GM23248 (cell line): ENCODE results near the gene HDAC10. TPM values are rescaled to one million over a fixed set of nuclear protein-coding genes. Genes with fewer than 3 reads are reported as not detected.

Source experiments
- DNase-seq: peaks from one replicate; pipeline ENCODE4 v3.0.0-alpha.2; 2015
- H2AFZ ChIP-seq: fragments of 200-600 bp; sonication (generic); 2 replicates; pipeline ENCODE4 v1.6.1; 2016; ENCODE audit warnings: antibody characterized with exemption
- H3F3A ChIP-seq: fragments of 200-600 bp; sonication (generic); 2 replicates; pipeline ENCODE4 v1.6.1; 2016; ENCODE audit warnings: mild to moderate bottlenecking, antibody characterized with exemption, mixed run types; ENCODE audit not compliant: insufficient read depth
- H3K27ac ChIP-seq: fragments of 200-600 bp; sonication (generic); 2 replicates; pipeline ENCODE4 v1.5.1; 2016; ENCODE audit warnings: mild to moderate bottlenecking
- H3K27me3 ChIP-seq: fragments of 200-600 bp; sonication (generic); replicated peaks from 2 replicates; pipeline ENCODE4 v1.6.1; 2016; ENCODE audit warnings: mild to moderate bottlenecking; ENCODE audit not compliant: insufficient read depth
- H3K36me3 ChIP-seq: fragments of 200-600 bp; sonication (generic); 2 replicates; pipeline ENCODE4 v1.6.1; 2016; ENCODE audit warnings: low read depth, mild to moderate bottlenecking
- H3K4me1 ChIP-seq: fragments of 200-600 bp; sonication (generic); 2 replicates; pipeline ENCODE4 v1.6.1; 2016; ENCODE audit warnings: mild to moderate bottlenecking; ENCODE audit not compliant: insufficient read depth
- H3K4me2 ChIP-seq: fragments of 200-600 bp; sonication (generic); one replicate; pipeline ENCODE4 v1.6.1; 2016; ENCODE audit warnings: mild to moderate bottlenecking; ENCODE audit not compliant: unreplicated experiment
- H3K4me3 ChIP-seq: fragments of 200-600 bp; sonication (generic); 2 replicates; pipeline ENCODE4 v1.5.1; 2016; ENCODE audit warnings: mild to moderate bottlenecking
- H3K79me2 ChIP-seq: fragments of 200-600 bp; sonication (generic); 2 replicates; pipeline ENCODE4 v1.6.1; 2016; ENCODE audit warnings: mild to moderate bottlenecking; ENCODE audit not compliant: insufficient read depth
- H3K9ac ChIP-seq: fragments of 200-600 bp; sonication (generic); 2 replicates; pipeline ENCODE4 v1.6.1; 2016; ENCODE audit warnings: mild to moderate bottlenecking
- H3K9me2 ChIP-seq: fragments of 200-600 bp; sonication (generic); 2 replicates; pipeline ENCODE4 v1.6.1; 2016; ENCODE audit warnings: mixed run types, mild to moderate bottlenecking, moderate library complexity; ENCODE audit not compliant: insufficient read depth
- H3K9me3 ChIP-seq: fragments of 200-600 bp; sonication (generic); one replicate; pipeline ENCODE4 v1.6.1; 2017; ENCODE audit warnings: low read depth
- H4K20me1 ChIP-seq: fragments of 200-600 bp; sonication (generic); 2 replicates; pipeline ENCODE4 v1.6.0; 2016; ENCODE audit not compliant: insufficient read depth
- EZH2 ChIP-seq: fragments of 200-600 bp; sonication (generic); IDR thresholded peaks from 2 replicates; pipeline ENCODE4 v1.6.1; 2018; ENCODE audit warnings: antibody characterized with exemption, mild to moderate bottlenecking; ENCODE audit not compliant: insufficient read depth, poor library complexity, severe bottlenecking
- EZH2phosphoT487 ChIP-seq: fragments of 200-600 bp; sonication (generic); IDR thresholded peaks from 2 replicates; pipeline ENCODE4 v1.6.1; 2018; ENCODE audit warnings: antibody characterized with exemption, moderate library complexity, mild to moderate bottlenecking, low read depth; ENCODE audit not compliant: insufficient read depth
- WGBS, 2 experiments: methylation state at CpG; one replicate each; pipeline ENCODE4 v1.1.6; 2015 to 2017; ENCODE audit warnings: low lambda C conversion rate in 2 of 2, low coverage in 1 of 2; ENCODE audit errors: missing lambda C conversion rate in 2 of 2; 5-methylcytosine and 5-hydroxymethylcytosine counted together
- in situ Hi-C: fragments of 300-500 bp; cut with MboI; formaldehyde crosslinking; loops from 2 replicates; pipeline ENCODE4 v1.15.0; 2020
- polyA plus RNA-seq: library from polyadenylated mRNA; unstranded; fragments of >200 nt; fragmentation: Nextera tagmentation; extraction: Ambion mirVana; gene quantifications from 2 replicates; pipeline ENCODE4 v1.2.1, GENCODE V29; 2016
- total RNA-seq: library from RNA; depleted of rRNA; stranded (reverse); fragments of >200 nt; shearing (Covaris generic); gene quantifications from 2 replicates; pipeline ENCODE4 v1.2.3, GENCODE V29; 2014

HDAC10 gene
- total and polyA plus RNA-seq, 2 experiments from 2014 or later, result 6.6 to 16.8 TPM

DNA sequence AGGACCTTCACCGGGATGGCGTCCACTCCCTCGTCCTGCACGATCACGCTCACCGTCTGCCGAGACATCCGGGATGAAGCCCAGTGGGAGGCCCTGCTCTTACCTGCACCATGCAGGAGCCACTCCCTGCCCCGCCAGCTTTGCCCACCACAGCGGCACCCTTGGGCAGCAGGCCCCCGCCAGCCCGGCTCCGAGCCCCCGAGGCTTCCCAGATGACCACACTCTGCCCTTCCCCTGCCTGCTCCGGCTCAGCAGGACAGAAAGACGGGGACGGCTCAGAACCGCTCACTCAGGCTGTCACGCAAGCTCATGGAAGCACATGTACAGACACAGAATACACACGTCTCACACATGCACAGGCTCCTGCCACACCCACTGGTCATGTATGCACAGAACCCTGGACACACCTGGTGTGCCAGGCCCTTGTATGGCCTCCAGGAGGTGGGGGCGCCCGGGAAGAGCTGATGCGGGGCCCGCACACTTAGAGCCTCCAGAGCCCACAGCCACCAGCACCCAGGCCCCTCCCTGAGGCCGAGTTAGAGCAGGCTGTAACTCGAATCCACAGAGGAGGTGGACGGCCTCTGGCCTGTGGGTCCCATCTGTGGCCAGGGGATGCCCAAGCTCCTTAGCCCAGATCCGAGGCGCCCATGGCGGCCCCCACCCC lies 28.0 kb upstream of the HDAC10 start:
- Histone ChIP-seq H3K27ac (no peak overlapping the region), H3K79me2 (no peaks in the 10 kb centered on the region; the same call in 1 of the 2 replicates), H3K36me3 (peaks cover 35% of the 10 kb centered on the region; the same call in 1 of the 2 replicates), H3K9ac (no peak overlapping the region), H3K4me2 (no peak overlapping the region), H3K9me2 (no peaks in the 10 kb centered on the region), H3K9me3 (no peaks in the 10 kb centered on the region), H4K20me1 (no peaks in the 10 kb centered on the region), H3K4me3 (no peak overlapping the region), H3F3A (peaks cover 18% of the 10 kb centered on the region), H3K4me1 (no peaks in the 10 kb centered on the region), H2AFZ (no peak overlapping the region), H3K27me3 (no peaks in the 10 kb centered on the region)
- 90 to 93% methylated on average over 23 to 30 of the region's 30 CpGs for WGBS, 2 experiments
- in situ Hi-C loops, result loop anchor here (10.0 kb wide), 1 partner anchor 56 kb away; no protein-coding TSS in a partner anchor
- no peak for DNase-seq
- TF ChIP-seq EZH2 (no peak), EZH2phosphoT487 (no peak)

DNA sequence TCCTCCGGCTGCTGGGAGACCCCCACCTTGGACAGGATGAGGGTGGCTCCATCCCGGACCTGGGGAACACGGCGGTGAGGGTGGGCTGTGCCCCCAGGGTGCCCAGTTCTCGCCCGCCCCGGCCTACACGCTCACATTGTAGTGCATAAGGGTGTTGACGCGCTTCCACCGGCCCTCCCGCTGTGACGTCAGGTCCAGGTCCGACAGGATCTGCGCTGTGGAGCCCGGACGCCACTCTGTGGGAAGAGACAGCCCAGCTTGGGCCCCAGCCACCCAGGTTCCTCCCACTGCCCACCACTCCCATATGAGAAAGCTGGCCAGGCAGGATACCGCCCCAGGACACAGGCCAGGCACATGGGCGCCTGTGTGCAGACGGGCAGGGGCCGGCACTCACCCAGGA lies 27.4 kb upstream of the HDAC10 start:
- H3K9me3 ChIP-seq, result no peaks in the 10 kb centered on the region
- H3K4me3 ChIP-seq, result no peak overlapping the region
- H3K27ac ChIP-seq, result no peak overlapping the region
- in situ Hi-C loops, result loop anchor here (10.0 kb wide), 1 partner anchor 56 kb away; no protein-coding TSS in a partner anchor
- no peaks in the 10 kb centered on the region for H3K27me3 ChIP-seq
- H3K9ac ChIP-seq, result no peak overlapping the region
- no peaks in the 10 kb centered on the region for H4K20me1 ChIP-seq
- TF ChIP-seq EZH2 (no peak), EZH2phosphoT487 (no peak)
- no peaks in the 10 kb centered on the region for H3K4me1 ChIP-seq
- DNase-seq, result no peak
- H3K9me2 ChIP-seq, result no peaks in the 10 kb centered on the region
- no peak overlapping the region for H3K4me2 ChIP-seq
- peaks cover 37% of the 10 kb centered on the region; the same call in 1 of the 2 replicates for H3K36me3 ChIP-seq
- H3F3A ChIP-seq, result peaks cover 18% of the 10 kb centered on the region
- no peaks in the 10 kb centered on the region; the same call in 1 of the 2 replicates for H3K79me2 ChIP-seq
- 96% methylated on average over 21 of the region's 21 CpGs for WGBS, 2 experiments
- no peak overlapping the region for H2AFZ ChIP-seq

DNA sequence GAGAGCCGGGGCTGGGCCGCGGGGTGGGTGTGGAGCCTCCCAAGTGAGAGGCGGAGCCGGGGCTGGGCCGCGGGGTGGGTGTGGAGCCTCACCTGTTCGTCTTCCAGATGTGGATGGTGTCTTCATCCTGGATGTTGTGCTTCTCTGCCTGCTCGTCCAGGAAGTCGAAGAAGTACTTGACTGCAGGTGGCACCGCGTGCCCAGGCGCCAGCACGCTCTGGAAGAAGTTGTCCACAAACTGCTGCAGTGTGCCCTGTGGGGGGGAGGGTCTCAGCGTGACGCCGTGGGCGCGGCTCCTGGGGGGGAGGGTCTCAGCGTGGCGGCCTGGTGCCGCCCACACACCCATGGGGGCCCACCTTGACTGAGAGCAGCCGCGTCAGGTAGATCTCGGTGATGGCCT lies 26.7 kb upstream of the HDAC10 start:
- no peaks in the 10 kb centered on the region; the same call in 1 of the 2 replicates for H3K79me2 ChIP-seq
- no peak for TF ChIP-seq EZH2
- TF ChIP-seq EZH2phosphoT487, result no peak
- H3F3A ChIP-seq, result peaks cover 18% of the 10 kb centered on the region
- H3K9me3 ChIP-seq, result no peaks in the 10 kb centered on the region
- no peak for DNase-seq
- no peaks in the 10 kb centered on the region for H3K9me2 ChIP-seq
- H3K4me2 ChIP-seq, result no peak overlapping the region
- H4K20me1 ChIP-seq, result no peaks in the 10 kb centered on the region
- in situ Hi-C loops, result loop anchor here (10.0 kb wide), 1 partner anchor 57 kb away; no protein-coding TSS in a partner anchor
- peaks cover 37% of the 10 kb centered on the region; the same call in 1 of the 2 replicates for H3K36me3 ChIP-seq
- no peaks in the 10 kb centered on the region for H3K27me3 ChIP-seq
- no peak overlapping the region for H3K9ac ChIP-seq
- no peak overlapping the region for H3K27ac ChIP-seq
- 91 to 93% methylated on average over 14 to 21 of the region's 25 CpGs for WGBS, 2 experiments
- no peak overlapping the region for H3K4me3 ChIP-seq
- H3K4me1 ChIP-seq, result no peaks in the 10 kb centered on the region
- H2AFZ ChIP-seq, result no peak overlapping the region

DNA sequence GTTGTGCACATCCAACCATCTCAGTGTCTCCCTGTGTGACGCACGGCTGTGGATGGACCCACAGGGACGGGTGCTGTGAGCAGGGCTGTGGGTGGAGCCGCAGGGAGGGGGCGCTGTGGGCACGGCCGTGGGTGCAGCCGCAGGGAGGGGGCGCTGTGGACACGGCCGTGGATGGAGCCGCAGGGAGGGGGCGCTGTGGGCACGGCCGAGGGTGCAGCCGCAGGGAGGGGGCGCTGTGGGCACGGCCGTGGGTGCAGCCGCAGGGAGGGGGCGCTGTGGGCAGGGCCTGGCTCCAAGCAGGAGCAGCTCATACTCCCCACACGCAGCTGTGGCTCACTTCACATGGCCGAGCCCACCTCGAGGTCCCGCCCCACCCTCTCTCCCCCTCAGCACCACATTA lies 25.1 kb upstream of the HDAC10 start:
- H3K79me2 ChIP-seq, result no peaks in the 10 kb centered on the region; the same call in 1 of the 2 replicates
- H3K36me3 ChIP-seq, result peaks cover 27% of the 10 kb centered on the region; the same call in 1 of the 2 replicates
- peak; percentile 66 for DNase-seq
- H3F3A ChIP-seq, result peaks cover 18% of the 10 kb centered on the region
- H3K9me2 ChIP-seq, result no peaks in the 10 kb centered on the region
- H3K27ac ChIP-seq, result no peak overlapping the region
- TF ChIP-seq EZH2phosphoT487 (no peak), EZH2 (no peak)
- in situ Hi-C loops, result loop anchor here (10.0 kb wide), 1 partner anchor 59 kb away; no protein-coding TSS in a partner anchor
- peaks cover 4% of the 10 kb centered on the region for H3K4me1 ChIP-seq
- no peak overlapping the region for H2AFZ ChIP-seq
- no peak overlapping the region for H3K9ac ChIP-seq
- H3K27me3 ChIP-seq, result no peaks in the 10 kb centered on the region
- no peaks in the 10 kb centered on the region for H4K20me1 ChIP-seq
- H3K4me2 ChIP-seq, result no peak overlapping the region
- 60 to 80% methylated on average over 3 to 25 of the region's 25 CpGs for WGBS, 2 experiments
- H3K9me3 ChIP-seq, result no peaks in the 10 kb centered on the region
- H3K4me3 ChIP-seq, result no peak overlapping the region
